HepG2 (cell line): ENCODE data around the gene ZNF428.

Source experiments
- JUNB ChIP-seq: sonication (generic); formaldehyde crosslinking; IDR thresholded peaks from 2 replicates; pipeline ENCODE4 v1.8.0; 2022; ENCODE audit warnings: missing genetic modification reagents, mild to moderate bottlenecking, borderline replicate concordance
- NFRKB ChIP-seq: fragments of 450-650 bp; IDR thresholded peaks from 2 replicates; pipeline ENCODE4 v1.6.1; 2017
- NR2F1 ChIP-seq, 2 experiments: fragments of 450-650 bp in 1 of 2; formaldehyde crosslinking in 1 of 2; IDR thresholded peaks; 2 replicates each; pipeline versions ENCODE4 v1.5.0 to v1.6.1; 2016 to 2020; ENCODE audit warnings: mild to moderate bottlenecking in 1 of 2, missing compliant biosample characterization in 1 of 2, missing genetic modification reagents in 1 of 2, moderate library complexity in 1 of 2
- TF ChIP-seq, protein P1 (sequence below): sonication (generic); formaldehyde crosslinking; IDR thresholded peaks from 2 replicates; pipeline ENCODE4 v1.5.0; 2020; ENCODE audit warnings: mild to moderate bottlenecking, missing genetic modification reagents, moderate library complexity

DNA sequence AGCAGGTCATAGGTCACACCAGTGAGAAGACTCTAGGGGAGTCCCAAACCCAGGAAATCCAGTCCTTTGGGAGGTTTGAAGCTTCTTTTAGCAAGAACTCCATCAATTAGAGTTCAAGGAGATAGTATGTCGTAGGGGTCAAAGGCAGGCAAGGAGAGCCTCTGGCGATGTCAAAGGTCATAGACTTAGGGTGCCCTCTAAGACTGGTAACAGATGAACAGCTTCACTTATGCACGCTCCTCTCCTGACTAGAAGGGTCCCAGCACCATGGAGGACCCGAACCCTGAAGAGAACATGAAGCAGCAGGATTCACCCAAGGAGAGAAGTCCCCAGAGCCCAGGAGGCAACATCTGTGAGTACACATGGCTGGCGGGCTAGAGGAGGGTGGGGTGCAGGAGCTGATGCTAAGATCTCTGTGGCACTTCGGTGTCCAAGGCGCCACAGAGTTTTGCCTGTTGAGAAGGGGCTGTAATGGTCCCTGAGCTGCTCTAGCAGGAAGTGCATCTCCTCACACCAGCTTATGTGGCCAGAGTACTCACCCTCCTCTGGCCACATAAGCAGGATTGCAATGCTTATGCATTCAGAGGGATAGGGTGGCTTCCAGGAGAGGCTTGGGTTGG lies 22.5 kb downstream of the ZNF428 start:
- TF ChIP-seq JUNB (no peak), NR2F1 (CRISPR knock-in tag; IDR thresholded peaks at IDR 0.05) (no peak), NFRKB (no peak)
- TF ChIP-seq, protein P1, sequence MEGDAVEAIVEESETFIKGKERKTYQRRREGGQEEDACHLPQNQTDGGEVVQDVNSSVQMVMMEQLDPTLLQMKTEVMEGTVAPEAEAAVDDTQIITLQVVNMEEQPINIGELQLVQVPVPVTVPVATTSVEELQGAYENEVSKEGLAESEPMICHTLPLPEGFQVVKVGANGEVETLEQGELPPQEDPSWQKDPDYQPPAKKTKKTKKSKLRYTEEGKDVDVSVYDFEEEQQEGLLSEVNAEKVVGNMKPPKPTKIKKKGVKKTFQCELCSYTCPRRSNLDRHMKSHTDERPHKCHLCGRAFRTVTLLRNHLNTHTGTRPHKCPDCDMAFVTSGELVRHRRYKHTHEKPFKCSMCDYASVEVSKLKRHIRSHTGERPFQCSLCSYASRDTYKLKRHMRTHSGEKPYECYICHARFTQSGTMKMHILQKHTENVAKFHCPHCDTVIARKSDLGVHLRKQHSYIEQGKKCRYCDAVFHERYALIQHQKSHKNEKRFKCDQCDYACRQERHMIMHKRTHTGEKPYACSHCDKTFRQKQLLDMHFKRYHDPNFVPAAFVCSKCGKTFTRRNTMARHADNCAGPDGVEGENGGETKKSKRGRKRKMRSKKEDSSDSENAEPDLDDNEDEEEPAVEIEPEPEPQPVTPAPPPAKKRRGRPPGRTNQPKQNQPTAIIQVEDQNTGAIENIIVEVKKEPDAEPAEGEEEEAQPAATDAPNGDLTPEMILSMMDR (CRISPR knock-in tag): no peak
